ENCODE measurements around the gene MYOM1.

The MYOM1 gene

DNA sequence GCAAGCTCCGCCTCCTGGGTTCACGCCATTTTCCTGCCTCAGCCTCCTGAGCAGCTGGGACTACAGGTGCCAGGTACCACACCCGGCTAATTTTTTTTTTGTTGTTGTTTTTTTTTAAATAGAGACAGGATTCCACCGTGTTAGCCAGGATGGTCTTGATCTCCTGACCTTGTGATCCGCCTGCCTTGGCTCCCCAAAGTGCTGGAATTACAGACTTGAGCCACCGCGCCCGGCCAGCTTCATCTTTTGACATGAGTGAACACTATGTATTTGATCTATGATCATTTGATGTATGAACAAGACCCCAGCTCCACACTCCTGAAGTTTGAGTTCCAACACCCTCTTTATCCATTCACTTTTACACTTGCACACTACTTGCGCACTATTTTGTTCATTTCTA, 163.5 kb downstream of the MYOM1 start:
- TF ChIP-seq CTCF (IDR thresholded peaks at IDR 0.05; ENCODE audit: insufficient read depth, low read length, poor library complexity, severe bottlenecking), result no peak
- no peaks in the 10 kb centered on the region for H3K27me3 ChIP-seq (replicated peaks; ENCODE audit: control insufficient read depth, insufficient read depth, low read length)
- no peak overlapping the region for H3K4me3 ChIP-seq (replicated peaks; ENCODE audit: low read depth, low read length)
- DNase-seq (ENCODE audit: extremely low read depth, insufficient read length), result no peak
- no peaks in the 10 kb centered on the region for H3K36me3 ChIP-seq (ENCODE audit: control insufficient read depth, insufficient read depth, low read length)

- Histone ChIP-seq H3K36me3 (ENCODE audit: control insufficient read depth, insufficient read depth, low read length) (no peaks in the 10 kb centered on the region), H3K4me3 (replicated peaks; ENCODE audit: low read depth, low read length) (no peak overlapping the region), H3K27me3 (replicated peaks; ENCODE audit: control insufficient read depth, insufficient read depth, low read length) (no peaks in the 10 kb centered on the region)
- TF ChIP-seq CTCF (IDR thresholded peaks at IDR 0.05; ENCODE audit: insufficient read depth, low read length, poor library complexity, severe bottlenecking), result no peak
- no peak for DNase-seq (ENCODE audit: extremely low read depth, insufficient read length)
These were observed 164.0 kb downstream of the MYOM1 start for GRCh38 chr18:3055816-3056215.

GRCh38 chr18:3055186-3055728, 164.5 kb downstream of the MYOM1 start:
- no peak overlapping the region for H3K4me3 ChIP-seq (replicated peaks; ENCODE audit: low read depth, low read length)
- no peaks in the 10 kb centered on the region for H3K36me3 ChIP-seq (ENCODE audit: control insufficient read depth, insufficient read depth, low read length)
- DNase-seq (ENCODE audit: extremely low read depth, insufficient read length), result no peak
- no peaks in the 10 kb centered on the region for H3K27me3 ChIP-seq (replicated peaks; ENCODE audit: control insufficient read depth, insufficient read depth, low read length)
- no peak for TF ChIP-seq CTCF (IDR thresholded peaks at IDR 0.05; ENCODE audit: insufficient read depth, low read length, poor library complexity, severe bottlenecking)

DNA sequence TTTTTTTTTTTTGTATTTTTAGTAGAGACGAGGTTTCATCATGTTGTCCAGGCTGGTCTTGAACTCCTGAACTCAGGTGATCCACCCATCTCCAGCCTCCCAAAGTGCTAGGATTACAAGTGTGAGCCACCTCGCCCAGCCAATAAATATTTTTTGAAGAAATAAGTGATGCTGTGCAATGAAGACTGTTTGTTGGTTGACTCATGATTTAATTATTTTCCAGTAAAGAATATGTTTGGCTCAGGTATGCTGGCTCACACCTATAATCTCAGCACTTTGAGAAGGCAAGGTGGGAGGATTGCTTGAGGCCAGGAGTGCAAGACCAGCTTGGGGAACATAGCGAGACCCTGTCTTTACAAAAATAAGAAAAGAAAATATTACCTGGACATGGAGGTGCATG, 165.0 kb downstream of the MYOM1 start:
- DNase-seq (ENCODE audit: extremely low read depth, insufficient read length), result no peak
- no peak overlapping the region for H3K4me3 ChIP-seq (replicated peaks; ENCODE audit: low read depth, low read length)

GRCh38 chr18:3054214-3054613, 165.6 kb downstream of the MYOM1 start:
- H3K4me3 ChIP-seq (replicated peaks; ENCODE audit: low read depth, low read length), result no peak overlapping the region
- H3K36me3 ChIP-seq (ENCODE audit: control insufficient read depth, insufficient read depth, low read length), result no peaks in the 10 kb centered on the region
- H3K27me3 ChIP-seq (replicated peaks; ENCODE audit: control insufficient read depth, insufficient read depth, low read length), result no peaks in the 10 kb centered on the region
- DNase-seq (ENCODE audit: extremely low read depth, insufficient read length), result no peak
- no peak for TF ChIP-seq CTCF (IDR thresholded peaks at IDR 0.05; ENCODE audit: insufficient read depth, low read length, poor library complexity, severe bottlenecking)

More for the DNA sequence above, 165.0 kb downstream of the MYOM1 start:
- H3K36me3 ChIP-seq (ENCODE audit: control insufficient read depth, insufficient read depth, low read length), result no peaks in the 10 kb centered on the region
- no peaks in the 10 kb centered on the region for H3K27me3 ChIP-seq (replicated peaks; ENCODE audit: control insufficient read depth, insufficient read depth, low read length)
- TF ChIP-seq CTCF (IDR thresholded peaks at IDR 0.05; ENCODE audit: insufficient read depth, low read length, poor library complexity, severe bottlenecking), result no peak

DNA sequence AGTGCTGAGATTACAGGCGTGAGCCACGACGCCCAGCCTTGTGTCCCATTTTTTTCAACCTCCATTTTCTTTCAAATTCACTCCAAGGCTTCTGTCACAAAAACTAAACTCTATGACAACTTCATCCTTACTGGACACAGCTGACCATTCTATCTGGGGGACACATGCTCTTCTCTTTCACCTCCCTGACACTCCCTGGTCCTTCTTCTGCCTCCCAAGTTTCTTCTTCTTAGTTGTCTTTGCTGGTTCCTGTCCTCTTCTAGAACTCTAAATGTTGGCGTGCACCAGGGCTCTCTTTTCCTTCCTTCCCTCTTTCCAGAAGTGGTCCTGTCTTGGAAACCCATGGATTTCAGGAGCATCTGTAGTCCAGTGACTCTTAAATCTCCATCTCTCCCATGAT, 166.7 kb downstream of the MYOM1 start:
- no peaks in the 10 kb centered on the region for H3K27me3 ChIP-seq (replicated peaks; ENCODE audit: control insufficient read depth, insufficient read depth, low read length)
- no peak for DNase-seq (ENCODE audit: extremely low read depth, insufficient read length)
- no peaks in the 10 kb centered on the region for H3K36me3 ChIP-seq (ENCODE audit: control insufficient read depth, insufficient read depth, low read length)
- H3K4me3 ChIP-seq (replicated peaks; ENCODE audit: low read depth, low read length), result no peak overlapping the region
- no peak for TF ChIP-seq CTCF (IDR thresholded peaks at IDR 0.05; ENCODE audit: insufficient read depth, low read length, poor library complexity, severe bottlenecking)
